Astrocyte (in vitro differentiated cells and primary cell): ENCODE results near the gene TRPM3. TPM values are rescaled to one million over a fixed set of nuclear protein-coding genes. Genes with fewer than 3 reads are reported as not detected.

ENCODE experiments used
- DNase-seq: peaks from one replicate; pipeline ENCODE4 v3.0.0-alpha.2; 2010; ENCODE audit warnings: low read depth
- FAIRE-seq: peaks from 2 replicates; lab custom pipeline; 2011; peaks lifted over from hg19 to GRCh38; lab: Jason Lieb, UNC
- H2AFZ ChIP-seq: 2 replicates; pipeline ENCODE4 v1.6.0; 2012; ENCODE audit warnings: low read depth, low read length, inconsistent platforms
- H3K27ac ChIP-seq: 2 replicates; pipeline ENCODE4 v1.5.1; 2011; ENCODE audit warnings: low read depth, low read length, inconsistent platforms
- H3K27me3 ChIP-seq: 2 replicates; pipeline ENCODE4 v1.6.0; 2011; ENCODE audit warnings: low read length, inconsistent platforms; ENCODE audit not compliant: insufficient read depth
- H3K36me3 ChIP-seq: 2 replicates; pipeline ENCODE4 v1.5.1; 2011; ENCODE audit warnings: low read length, inconsistent platforms; ENCODE audit not compliant: insufficient read depth
- H3K4me1 ChIP-seq: 2 replicates; pipeline ENCODE4 v1.5.1; 2011; ENCODE audit warnings: low read length, inconsistent platforms; ENCODE audit not compliant: insufficient read depth
- H3K4me2 ChIP-seq: 2 replicates; pipeline ENCODE4 v1.6.0; 2012; ENCODE audit warnings: low read length, inconsistent platforms
- H3K4me3 ChIP-seq: 2 replicates; pipeline ENCODE4 v1.5.1; 2011; ENCODE audit warnings: low read depth, mild to moderate bottlenecking, low read length, inconsistent platforms; ENCODE audit not compliant: insufficient read depth
- H3K79me2 ChIP-seq: 2 replicates; pipeline ENCODE4 v1.6.0; 2012; ENCODE audit warnings: mild to moderate bottlenecking, low read length, inconsistent platforms; ENCODE audit not compliant: insufficient read depth
- H3K9ac ChIP-seq: 2 replicates; pipeline ENCODE4 v1.6.0; 2012; ENCODE audit warnings: mild to moderate bottlenecking, low read length, inconsistent platforms
- H3K9me3 ChIP-seq: 2 replicates; pipeline ENCODE4 v1.5.1; 2012; ENCODE audit warnings: low read depth, mild to moderate bottlenecking, low read length, inconsistent platforms; ENCODE audit not compliant: insufficient read depth
- H4K20me1 ChIP-seq: 2 replicates; pipeline ENCODE4 v1.6.0; 2012; ENCODE audit warnings: low read length, inconsistent platforms; ENCODE audit not compliant: insufficient read depth
- H3K27ac Mint-ChIP-seq: one replicate; pipeline ENCODE4 v1.8.0; 2021; ENCODE audit warnings: mild to moderate bottlenecking, mixed read lengths; ENCODE audit not compliant: unreplicated experiment
- H3K27me3 Mint-ChIP-seq: one replicate; pipeline ENCODE4 v1.8.0; 2021; ENCODE audit warnings: low read depth, mixed read lengths; ENCODE audit not compliant: unreplicated experiment
- H3K36me3 Mint-ChIP-seq: one replicate; pipeline ENCODE4 v1.8.0; 2021; ENCODE audit warnings: low read depth, mixed read lengths; ENCODE audit not compliant: unreplicated experiment
- H3K4me1 Mint-ChIP-seq: one replicate; pipeline ENCODE4 v1.8.0; 2021; ENCODE audit warnings: low read depth, mixed read lengths; ENCODE audit not compliant: unreplicated experiment
- H3K4me3 Mint-ChIP-seq: one replicate; pipeline ENCODE4 v1.8.0; 2021; ENCODE audit warnings: mild to moderate bottlenecking, moderate library complexity, mixed read lengths; ENCODE audit not compliant: unreplicated experiment
- H3K9me3 Mint-ChIP-seq: one replicate; pipeline ENCODE4 v1.8.0; 2021; ENCODE audit warnings: mild to moderate bottlenecking, mixed read lengths; ENCODE audit not compliant: unreplicated experiment
- CTCF ChIP-seq: IDR thresholded peaks from 2 replicates; pipeline ENCODE4 v1.5.1; 2011; ENCODE audit warnings: low read depth, mild to moderate bottlenecking, inconsistent platforms, low read length, moderate library complexity; ENCODE audit not compliant: insufficient read depth
- EZH2 ChIP-seq: IDR thresholded peaks from 2 replicates; pipeline ENCODE4 v1.6.1; 2012; ENCODE audit warnings: mild to moderate bottlenecking, low read length, inconsistent platforms; ENCODE audit not compliant: insufficient read depth
- total RNA-seq: library from RNA; stranded (reverse); gene quantifications from 2 replicates; pipeline ENCODE4 v1.2.1, GENCODE V29; 2021

The TRPM3 gene
- total RNA-seq, 1 donor from 2014 or later: 0.14 TPM

DNA sequence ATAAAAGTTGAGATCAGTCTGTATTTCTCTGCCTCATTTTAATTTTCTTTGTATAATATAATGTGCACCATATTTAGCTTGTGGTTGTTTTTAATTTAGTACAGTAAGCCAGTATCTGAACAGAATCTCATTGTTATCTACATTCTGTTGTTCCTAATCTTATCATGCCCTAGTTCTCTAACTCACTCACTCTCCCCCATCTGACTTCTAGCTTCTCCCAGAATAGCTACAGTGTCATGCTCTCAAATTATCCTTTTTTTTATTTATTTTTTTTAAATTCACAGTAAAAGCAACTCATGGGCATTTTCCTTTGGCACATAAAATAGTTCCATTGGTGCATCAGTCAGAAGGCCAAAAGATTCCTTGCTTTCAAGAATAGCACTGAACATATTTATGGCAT is 156.6 kb downstream of the TRPM3 start:
- H3K27me3 Mint-ChIP-seq: no peaks in the 10 kb centered on the region
- H3K36me3 Mint-ChIP-seq: no peaks in the 10 kb centered on the region
- peaks cover 2% of the 10 kb centered on the region for H3K4me1 Mint-ChIP-seq
- no peak for DNase-seq
- FAIRE-seq: no peak
- Histone ChIP-seq H3K9me3 (no peaks in the 10 kb centered on the region), H4K20me1 (no peaks in the 10 kb centered on the region), H2AFZ (no peak overlapping the region), H3K9ac (no peak overlapping the region), H3K79me2 (no peaks in the 10 kb centered on the region), H3K4me1 (no peaks in the 10 kb centered on the region), H3K36me3 (no peaks in the 10 kb centered on the region), H3K4me2 (no peak overlapping the region), H3K4me3 (no peak overlapping the region), H3K27me3 (no peaks in the 10 kb centered on the region), H3K27ac (no peak overlapping the region)
- no peaks in the 10 kb centered on the region for H3K9me3 Mint-ChIP-seq
- H3K27ac Mint-ChIP-seq: no peak overlapping the region
- no peak overlapping the region for H3K4me3 Mint-ChIP-seq
- no peak for TF ChIP-seq CTCF
- no peak for TF ChIP-seq EZH2

GRCh38 chr9:70963554-70963953 is 157.9 kb downstream of the TRPM3 start:
- peaks cover 2% of the 10 kb centered on the region for H3K4me1 Mint-ChIP-seq
- no peak overlapping the region for H3K9ac ChIP-seq
- no peaks in the 10 kb centered on the region for H4K20me1 ChIP-seq
- H3K27me3 Mint-ChIP-seq: no peaks in the 10 kb centered on the region
- no peak overlapping the region for H3K4me3 ChIP-seq
- no peaks in the 10 kb centered on the region for H3K9me3 Mint-ChIP-seq
- H3K9me3 ChIP-seq: no peaks in the 10 kb centered on the region
- H3K4me3 Mint-ChIP-seq: no peak overlapping the region
- H3K79me2 ChIP-seq: no peaks in the 10 kb centered on the region
- TF ChIP-seq EZH2 (no peak), CTCF (no peak)
- H3K36me3 ChIP-seq: no peaks in the 10 kb centered on the region
- DNase-seq (no peak), FAIRE-seq (no peak)
- no peak overlapping the region for H3K27ac Mint-ChIP-seq
- H3K4me2 ChIP-seq: no peak overlapping the region
- H2AFZ ChIP-seq: no peak overlapping the region
- no peaks in the 10 kb centered on the region for H3K36me3 Mint-ChIP-seq
- no peaks in the 10 kb centered on the region for H3K4me1 ChIP-seq
- no peaks in the 10 kb centered on the region for H3K27me3 ChIP-seq
- H3K27ac ChIP-seq: no peak overlapping the region

DNA sequence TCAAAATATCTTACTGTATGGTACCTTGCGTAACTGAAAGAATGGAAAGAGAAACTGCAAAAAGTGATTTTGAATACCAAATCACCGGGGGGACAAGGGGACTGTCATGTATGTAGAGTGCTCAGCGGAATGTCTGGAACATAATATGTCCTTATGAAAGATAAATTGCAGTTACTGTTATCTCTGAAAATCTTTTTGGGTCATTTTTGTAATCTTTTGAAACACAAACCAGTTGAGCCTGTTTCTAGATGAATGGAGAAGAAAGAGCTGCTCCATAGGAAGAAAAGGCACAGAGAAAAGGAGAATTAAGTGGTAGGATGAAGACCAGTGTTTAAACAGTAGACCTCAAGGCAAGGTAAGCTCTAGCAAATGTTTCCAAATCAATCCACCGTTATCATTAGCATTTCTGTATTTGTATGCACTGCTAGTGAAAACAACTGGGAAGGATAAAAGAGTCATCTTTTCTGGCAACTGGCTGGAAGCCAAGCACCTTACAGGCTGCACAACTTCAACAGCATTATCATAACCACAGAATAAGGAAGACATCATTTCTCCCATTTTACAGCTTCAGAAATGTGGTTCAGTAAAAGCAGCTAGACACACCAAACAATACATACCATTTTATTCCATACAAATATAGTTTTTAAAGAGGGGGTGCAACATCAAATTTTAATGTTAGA is 158.5 kb downstream of the TRPM3 start:
- no peaks in the 10 kb centered on the region for H3K79me2 ChIP-seq
- FAIRE-seq (peak; percentile 5), DNase-seq (no peak)
- H3K36me3 ChIP-seq: no peaks in the 10 kb centered on the region
- no peak overlapping the region for H3K9ac ChIP-seq
- H3K4me3 ChIP-seq: no peak overlapping the region
- H3K27ac Mint-ChIP-seq: no peak overlapping the region
- H3K9me3 Mint-ChIP-seq: no peaks in the 10 kb centered on the region
- no peaks in the 10 kb centered on the region for H3K36me3 Mint-ChIP-seq
- no peaks in the 10 kb centered on the region for H3K27me3 Mint-ChIP-seq
- TF ChIP-seq CTCF (no peak), EZH2 (no peak)
- no peaks in the 10 kb centered on the region for H3K9me3 ChIP-seq
- H3K4me3 Mint-ChIP-seq: no peak overlapping the region
- H3K27me3 ChIP-seq: no peaks in the 10 kb centered on the region
- no peaks in the 10 kb centered on the region for H3K4me1 ChIP-seq
- no peaks in the 10 kb centered on the region for H4K20me1 ChIP-seq
- no peak overlapping the region for H3K27ac ChIP-seq
- H3K4me1 Mint-ChIP-seq: peaks cover 2% of the 10 kb centered on the region
- no peak overlapping the region for H2AFZ ChIP-seq
- H3K4me2 ChIP-seq: no peak overlapping the region
